Activated CD4-positive, alpha-beta T cell treated with anti-CD3 and anti-CD28 coated beads, Interleukin-2, amount 50 U/mL, for 4 hours (primary cell): ENCODE measurements around the gene POLA2.
"Not testable (repeated sequence)": the region's sequence is repeated elsewhere in the genome, so short reads cannot be mapped to it uniquely, and the experiment has no call there.

ENCODE experiments used
- DNase-seq, 2 experiments: peaks; one replicate each; pipeline ENCODE4 v3.0.0-alpha.2; 2020

POLA2 gene

GRCh38 chr11:65243797-65244196 lies 18.0 kb upstream of the POLA2 start:
- no peak for DNase-seq

DNA sequence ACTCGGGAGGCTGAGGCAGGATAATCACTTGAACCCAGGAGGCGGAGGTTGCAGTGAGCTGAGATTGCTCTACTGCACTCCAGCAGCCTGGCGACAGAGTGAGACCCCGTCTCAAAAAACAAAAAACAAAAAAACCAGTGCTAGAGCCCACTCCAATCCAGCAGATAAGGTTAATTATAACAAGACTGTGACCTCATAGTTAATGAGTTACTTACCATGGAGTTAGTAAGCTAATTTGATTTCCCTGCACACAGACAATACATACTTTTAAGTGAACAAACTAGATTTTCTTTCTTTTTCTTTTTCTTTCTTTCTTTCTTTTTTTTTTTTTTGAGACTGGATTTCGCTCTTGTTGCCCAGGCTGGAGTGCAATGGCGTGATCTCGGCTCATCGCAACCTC lies 16.7 kb upstream of the POLA2 start:
- not testable (repeated sequence) for DNase-seq

DNA sequence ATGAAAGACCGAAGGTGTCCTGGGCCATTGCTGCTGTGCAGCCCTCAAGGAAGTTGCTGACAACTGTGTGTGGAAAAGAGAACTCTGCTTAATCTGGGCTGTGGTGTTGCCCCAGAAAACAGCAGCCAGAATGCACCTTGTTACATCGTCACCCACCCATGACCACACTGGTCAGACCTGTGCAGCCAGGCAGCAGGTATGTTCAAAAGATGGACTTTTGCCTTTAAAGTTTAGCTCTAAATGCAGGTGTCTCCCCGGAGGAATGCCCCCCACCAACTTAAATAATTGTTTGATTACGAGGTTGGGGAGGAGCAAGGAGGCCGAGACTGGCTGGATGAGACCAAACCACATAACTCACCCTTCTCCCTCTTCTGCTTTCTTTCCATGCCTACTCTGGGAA lies 15.3 kb upstream of the POLA2 start:
- no peak for DNase-seq

GRCh38 chr11:65248184-65248710 lies 13.5 kb upstream of the POLA2 start:
- DNase-seq, result not testable (repeated sequence)

DNA sequence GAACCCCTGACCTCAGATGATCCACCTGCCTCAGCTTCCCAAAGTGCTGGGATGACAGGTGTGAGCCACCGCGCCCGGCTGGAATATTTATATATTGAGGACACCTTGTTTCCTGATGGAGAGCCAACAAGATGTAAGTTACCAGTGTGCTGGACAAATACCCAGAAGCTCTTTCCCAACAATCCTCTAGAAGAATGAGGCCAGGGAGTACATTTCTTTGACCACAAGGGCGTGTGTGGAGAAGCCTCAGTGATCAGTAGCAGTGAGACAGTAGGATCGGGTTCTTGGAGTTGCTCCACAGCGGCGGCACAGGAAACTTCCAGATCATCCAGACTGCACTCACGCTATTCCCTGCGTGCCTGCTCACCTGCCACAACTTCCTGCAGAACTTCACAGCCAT lies 10.3 kb upstream of the POLA2 start:
- no peak for DNase-seq

- no peak for DNase-seq
Observed at GRCh38 chr11:65254724-65255123, 7.0 kb upstream of the POLA2 start.

DNA sequence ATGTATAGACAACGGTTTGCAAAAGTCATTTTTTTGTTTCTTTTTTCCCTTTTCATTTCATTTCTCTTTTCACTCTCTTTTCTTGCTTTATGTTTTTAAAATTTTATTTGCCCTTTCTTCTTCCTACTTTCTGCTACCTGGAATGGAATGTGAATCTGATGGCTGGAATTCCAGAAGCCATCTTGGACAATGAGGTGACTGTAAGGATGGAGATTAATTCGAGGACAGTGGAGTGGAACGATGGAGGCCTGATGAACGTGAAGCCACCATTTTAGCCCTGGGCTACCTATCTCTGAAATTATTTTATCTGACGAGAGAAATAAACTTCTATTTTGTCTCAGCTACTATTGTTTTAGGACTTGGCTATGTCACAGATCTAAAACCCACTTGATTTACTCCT lies 2.8 kb upstream of the POLA2 start:
- DNase-seq, result no peak

DNA sequence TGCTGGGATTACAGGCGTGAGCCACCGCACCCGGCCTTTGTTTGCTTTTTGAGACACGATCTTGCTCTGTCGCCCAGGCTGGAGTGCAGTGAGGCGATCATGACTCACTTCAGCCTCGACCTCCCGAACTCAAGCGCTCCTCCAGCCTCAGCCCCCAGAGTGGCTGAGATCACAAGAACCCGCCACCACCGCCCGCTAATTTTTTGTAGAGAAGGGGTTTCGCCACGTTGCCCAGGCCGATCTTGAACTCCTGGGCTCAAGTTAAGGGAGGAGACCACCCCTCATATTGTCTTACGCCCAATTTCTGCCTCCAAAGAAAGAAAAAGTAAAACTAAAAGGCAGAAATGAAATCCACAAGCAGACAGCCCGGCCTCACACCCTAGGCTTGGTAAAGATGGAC lies 1.5 kb upstream of the POLA2 start:
- no peak for DNase-seq

DNA sequence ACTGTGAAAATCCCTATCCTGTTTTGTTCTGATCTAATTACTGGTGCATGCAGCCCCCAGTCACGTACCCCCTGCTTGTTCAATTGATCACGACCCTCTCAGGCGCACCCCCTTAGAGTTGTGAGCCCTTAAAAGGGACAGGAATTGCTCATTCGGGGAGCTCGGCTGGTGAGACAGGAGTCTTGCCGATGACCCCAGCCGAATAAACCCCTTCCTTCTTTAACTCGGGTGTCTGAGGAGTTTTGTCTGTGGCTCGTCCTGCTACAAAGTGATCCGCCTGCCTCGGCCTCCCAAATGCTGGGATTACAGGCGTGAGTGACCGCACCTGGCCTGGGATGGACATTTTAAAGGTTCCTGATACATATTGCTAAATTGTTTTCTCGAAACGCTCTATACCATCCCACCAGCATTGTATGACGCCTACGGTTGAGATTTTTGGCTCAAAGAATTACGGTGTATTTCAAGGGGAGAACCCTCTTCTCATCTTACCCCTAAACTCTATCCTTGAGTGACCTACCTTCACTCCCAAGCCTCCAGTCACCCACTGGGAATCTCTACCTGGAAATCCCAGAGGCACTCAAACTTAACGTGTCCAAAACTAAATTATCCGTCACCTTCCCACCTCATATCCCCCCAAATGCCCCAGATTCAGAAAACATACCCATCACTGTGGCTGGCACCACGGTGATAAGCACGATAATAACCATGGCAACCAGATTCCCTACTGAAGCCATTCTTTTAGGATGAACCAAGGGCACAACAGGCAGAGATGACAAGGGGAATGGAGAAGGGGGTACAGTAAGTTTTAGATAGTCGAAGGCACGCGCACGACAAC lies 789 bp upstream of the POLA2 start:
- no peak for DNase-seq

GRCh38 chr11:65262381-65262680 lies 569 bp downstream of the POLA2 start:
- peak in 1 of 2 experiments; percentile 21 for DNase-seq

- DNase-seq, result no peak
Observed at GRCh38 chr11:65262776-65263175, 1.0 kb downstream of the POLA2 start.

- DNase-seq, result not testable (repeated sequence)
Observed at GRCh38 chr11:65264747-65265146, 3.0 kb downstream of the POLA2 start.

DNA sequence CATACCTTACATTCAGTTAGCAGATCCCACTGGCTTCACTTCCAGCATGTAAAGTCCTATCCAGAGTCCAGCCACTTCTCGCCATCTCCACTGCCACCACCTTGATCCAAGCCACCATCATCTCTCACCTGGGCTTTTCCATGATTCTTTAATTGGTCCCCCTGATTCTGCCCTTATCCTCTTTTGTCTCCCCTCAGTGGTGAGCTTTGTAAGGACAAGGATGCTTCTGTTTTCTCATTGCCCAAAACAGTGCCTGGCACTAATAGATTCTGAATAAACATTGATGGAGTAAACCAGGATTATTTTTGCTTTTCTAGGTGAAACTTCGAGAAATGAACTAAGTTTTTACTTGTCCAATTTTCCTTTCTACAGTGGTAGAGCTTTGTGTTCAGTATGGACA lies 4.4 kb downstream of the POLA2 start:
- DNase-seq, result no peak

DNA sequence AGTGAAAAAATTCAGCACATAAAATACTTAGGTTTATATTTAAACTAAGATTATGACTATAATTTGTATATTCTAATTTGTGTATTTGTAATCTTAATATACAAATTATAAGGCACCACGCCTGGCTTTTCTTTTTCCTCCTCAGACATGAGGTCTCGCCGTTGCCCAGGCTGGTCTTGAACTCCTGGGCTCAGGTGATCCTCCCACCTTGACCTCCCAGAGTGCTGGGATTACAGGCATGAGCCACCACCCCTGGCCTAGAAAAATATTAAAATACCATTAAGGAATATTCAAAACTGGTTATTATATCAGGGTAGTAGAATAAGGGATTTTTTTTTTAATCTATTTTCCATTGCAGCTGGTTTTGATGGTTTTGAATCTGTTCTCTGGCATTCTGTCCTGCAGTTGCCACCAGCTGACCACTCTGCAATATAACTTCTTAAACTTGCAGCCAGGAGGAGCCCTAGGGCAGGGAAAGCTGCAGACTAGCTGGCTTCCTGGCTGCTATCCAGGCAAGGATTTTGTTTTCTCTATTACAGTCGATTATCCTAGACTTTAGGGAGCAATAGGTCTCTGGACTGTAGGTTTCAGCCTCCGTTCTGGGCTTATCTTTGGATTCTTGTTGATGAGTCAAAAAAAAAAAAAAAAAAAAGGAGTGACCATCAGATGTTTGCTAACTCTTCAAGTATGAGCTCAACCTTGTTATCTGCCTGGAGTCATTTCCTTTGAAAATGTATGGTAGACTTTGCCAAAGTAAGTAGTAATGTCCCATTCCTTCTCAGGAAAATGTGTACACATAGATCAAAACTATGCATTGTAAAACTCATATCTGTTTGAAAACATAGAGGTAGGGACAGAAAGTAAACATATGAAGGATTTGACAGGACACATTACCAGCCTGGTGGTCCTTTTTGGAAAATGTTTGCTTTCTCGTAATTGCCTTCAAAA lies 13.2 kb downstream of the POLA2 start:
- no peak for DNase-seq

DNA sequence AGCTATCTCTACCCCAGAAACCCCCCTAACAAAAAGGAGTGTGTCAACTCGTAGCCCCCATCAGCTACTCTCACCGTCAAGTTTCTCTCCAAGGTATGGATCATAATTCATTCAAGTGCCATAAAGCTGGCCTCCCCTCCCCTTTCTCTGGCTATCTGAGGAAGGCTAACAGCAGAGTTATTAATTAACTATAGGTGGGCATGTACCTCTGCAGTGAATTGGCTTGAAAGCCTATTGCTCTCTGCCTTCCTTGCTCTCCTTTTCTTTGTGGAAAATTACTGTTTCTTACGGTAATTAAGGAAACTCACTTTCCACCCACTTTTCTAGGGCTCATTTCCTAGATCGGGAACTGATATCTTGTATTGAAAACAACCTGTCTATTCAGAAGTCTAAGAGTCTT lies 14.1 kb downstream of the POLA2 start:
- no peak for DNase-seq

DNA sequence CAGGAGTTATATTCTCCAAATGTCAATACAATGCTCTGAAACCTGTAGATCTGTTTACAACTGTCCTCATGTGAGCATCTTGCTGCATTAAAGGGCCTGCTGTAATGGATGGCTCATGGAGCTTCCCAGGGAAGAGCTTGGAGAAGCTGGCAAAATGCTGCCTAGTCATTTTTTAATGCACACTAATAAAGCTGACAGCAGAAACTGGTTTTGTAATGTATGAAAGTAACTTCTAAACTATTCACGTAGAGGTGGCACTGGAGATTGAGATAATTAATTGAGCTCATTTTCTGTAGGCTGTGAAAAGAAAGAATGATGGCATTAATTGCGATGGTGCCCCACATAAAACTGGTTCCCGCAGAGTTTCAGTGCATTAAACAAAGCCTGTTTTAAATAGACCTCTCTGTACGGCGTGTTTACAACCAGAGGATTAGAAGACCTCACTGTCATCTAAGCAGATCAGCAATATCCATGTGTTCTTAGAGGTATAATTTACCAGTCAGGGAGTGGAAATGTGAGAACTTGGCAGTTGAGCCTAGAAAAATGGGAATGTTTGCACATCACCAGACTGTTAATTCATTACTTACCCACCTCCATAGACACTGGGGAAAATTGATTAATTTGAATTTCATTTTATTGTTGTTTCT lies 16.0 kb downstream of the POLA2 start:
- no peak for DNase-seq

DNA sequence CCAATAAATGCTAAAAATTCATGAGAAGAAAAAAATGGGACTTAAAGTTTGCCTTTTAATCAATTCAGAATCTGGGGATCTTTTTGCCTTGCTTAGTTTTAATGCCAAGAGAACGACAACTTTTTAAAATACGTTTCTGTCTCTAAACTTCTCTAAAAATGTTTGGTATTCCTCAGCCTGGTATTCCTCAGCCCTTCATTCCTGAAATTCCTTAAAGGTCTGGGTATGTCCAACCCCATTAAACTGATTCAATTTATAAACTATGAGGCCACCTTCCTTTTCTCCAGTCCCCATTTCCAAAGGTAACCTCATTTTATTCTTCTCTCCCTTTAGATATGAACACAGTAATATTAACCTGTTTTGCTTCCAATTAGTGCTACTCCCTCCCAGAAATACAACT lies 16.6 kb downstream of the POLA2 start:
- DNase-seq, result no peak

DNA sequence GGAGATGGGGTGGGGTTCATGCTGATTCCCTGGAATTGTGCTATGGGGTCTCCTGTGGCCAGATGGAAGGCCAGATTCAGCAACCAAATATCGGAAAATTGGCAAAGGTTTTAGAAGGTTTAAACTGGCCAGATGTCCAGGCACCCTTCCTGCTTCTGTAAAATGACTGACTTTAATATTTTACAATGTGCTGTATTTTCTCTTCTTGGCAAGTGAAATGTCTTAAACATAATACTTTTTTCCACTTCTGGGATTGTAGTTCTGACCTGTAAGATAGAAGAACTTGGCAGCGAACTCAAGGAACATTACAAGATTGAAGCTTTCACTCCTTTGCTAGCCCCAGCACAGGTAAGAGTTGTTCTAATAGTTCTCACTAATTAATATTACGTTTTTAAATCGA lies 17.5 kb downstream of the POLA2 start:
- no peak for DNase-seq

DNA sequence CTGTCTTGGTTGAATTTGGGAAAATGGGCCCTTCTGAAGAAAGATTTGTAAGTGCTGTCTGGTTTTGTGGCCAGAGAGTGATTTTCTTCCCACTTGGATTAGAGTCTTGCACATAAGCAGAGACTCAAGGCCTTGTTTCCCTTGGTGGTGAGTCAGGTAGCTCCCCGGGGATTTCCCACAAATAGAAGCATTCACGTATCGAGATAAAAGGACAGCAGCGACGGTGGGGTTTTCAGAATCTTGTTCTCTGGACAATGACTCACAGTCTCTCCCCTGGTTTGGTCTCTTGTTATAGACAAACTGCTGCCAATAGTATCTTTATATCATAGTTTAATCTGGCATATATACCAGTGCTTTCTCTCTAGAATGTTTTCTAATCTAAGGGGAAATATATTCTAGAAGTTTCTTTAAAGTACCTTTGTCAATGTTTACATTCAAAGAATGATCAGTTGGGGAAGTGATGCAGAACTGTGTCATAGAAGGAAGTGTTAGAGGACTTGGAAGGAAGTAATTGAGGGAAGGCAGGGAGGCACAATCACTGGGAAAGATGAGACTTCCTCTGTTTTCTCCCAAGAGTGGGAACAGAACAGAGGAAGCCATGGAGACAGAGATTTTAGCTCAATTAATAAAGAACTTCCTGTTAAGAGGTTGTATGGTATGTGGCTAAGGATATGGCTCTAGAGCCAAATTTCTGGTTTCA lies 18.1 kb downstream of the POLA2 start:
- peak; percentile 40 to 49 for DNase-seq

DNA sequence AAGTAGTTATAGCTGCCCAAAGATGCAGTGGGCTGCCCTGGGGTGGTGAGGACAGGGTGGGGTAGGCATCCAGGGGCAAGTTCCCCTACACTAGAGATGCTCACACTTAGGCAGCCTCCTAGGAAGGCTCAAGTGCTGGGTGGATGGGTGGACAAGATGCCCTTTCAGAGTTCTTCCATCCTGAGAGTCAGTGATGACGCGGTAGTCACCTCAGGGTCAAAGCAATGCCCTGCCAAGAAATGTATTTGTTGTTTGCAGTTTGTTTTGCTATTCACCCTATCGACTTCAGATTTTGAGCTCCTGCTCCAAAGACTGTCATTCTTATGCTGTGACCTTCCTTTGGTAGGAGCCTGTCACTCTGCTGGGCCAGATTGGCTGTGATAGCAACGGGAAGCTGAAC lies 18.9 kb downstream of the POLA2 start:
- DNase-seq, result no peak

GRCh38 chr11:65286686-65287085 lies 24.9 kb downstream of the POLA2 start:
- DNase-seq, result no peak

- DNase-seq, result no peak
Observed at GRCh38 chr11:65287601-65288000, 25.8 kb downstream of the POLA2 start.
